Measurements from ENCODE around the gene SARDH. TPM values are rescaled to one million over a fixed set of nuclear protein-coding genes. Genes with fewer than 3 reads are reported as not detected.

The SARDH gene
- total and polyA plus RNA-seq, 2 of the 13 experiments (the other 11 are each of a cell fraction or from before 2014, with no cell fraction given) = 11.6 to 34.9 TPM

DNA sequence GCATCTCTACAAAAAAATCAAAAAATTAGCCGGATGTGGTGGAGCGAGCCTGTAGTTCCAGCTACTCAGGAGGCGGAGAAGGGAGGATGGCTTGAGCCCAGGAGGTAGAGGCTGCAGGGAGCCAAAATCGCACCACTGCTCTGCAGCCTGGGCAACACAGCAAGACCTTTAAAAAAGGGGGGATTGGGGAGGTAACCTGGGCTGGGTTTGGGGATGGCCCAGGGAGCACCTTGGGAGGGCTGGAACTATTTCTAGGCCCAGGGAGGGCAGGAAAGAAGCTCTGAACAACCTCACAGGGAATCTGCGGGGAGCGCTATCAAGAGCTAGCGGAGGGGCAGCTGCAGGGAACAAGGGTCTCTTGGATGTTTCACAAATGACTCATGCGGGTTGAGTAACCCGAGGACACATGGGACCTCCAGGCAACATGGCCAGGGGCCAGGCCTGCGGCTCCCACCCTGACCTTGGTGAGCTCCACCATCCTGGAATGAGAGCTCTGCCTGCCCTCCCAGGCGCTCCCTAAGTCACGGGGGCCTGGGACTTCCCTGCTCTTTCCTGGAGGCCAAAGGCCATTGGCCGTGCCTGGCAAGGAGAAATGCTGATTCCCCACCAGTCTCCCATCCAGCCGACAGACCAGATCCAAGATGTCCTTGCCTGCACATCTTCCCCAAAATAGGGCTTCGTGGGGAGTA is 23.4 kb downstream of the SARDH start (continued):
- TF ChIP-seq ZUFSP (CRISPR knock-in tag; IDR thresholded peaks at IDR 0.05; ENCODE audit: borderline replicate concordance) (no peak), STAG1 (CRISPR knock-in tag; IDR thresholded peaks at IDR 0.05) (no peak; the same call in 1 of the 2 replicates), PHF5A (CRISPR knock-in tag; IDR thresholded peaks at IDR 0.05; ENCODE audit: low read depth, unreplicated experiment) (peak; percentile 91), PAF1 (CRISPR knock-in tag; IDR thresholded peaks at IDR 0.05) (no peak), HNRNPL (IDR thresholded peaks at IDR 0.05; ENCODE audit: low read depth, low read length) (no peak), KLF6 (CRISPR knock-in tag; IDR thresholded peaks at IDR 0.05) (no peak; the same call in 1 of the 2 replicates), SMAD9 (CRISPR knock-in tag; IDR thresholded peaks at IDR 0.05) (no peak), POGZ (CRISPR knock-in tag; IDR thresholded peaks at IDR 0.05) (no peak; the same call in none of the 2 replicates), PITX1 (CRISPR knock-in tag; IDR thresholded peaks at IDR 0.05) (0 out of 2 replicates have a peak, but pooled peaks have one; percentile 50), ZNF781 (CRISPR knock-in tag; IDR thresholded peaks at IDR 0.05; ENCODE audit: borderline replicate concordance, not compliant biosample characterization) (no peak), ZFP41 (CRISPR knock-in tag; IDR thresholded peaks at IDR 0.05; ENCODE audit: borderline replicate concordance) (0 out of 2 replicates have a peak, but pooled peaks have one; percentile 68), KDM3A (CRISPR knock-in tag; IDR thresholded peaks at IDR 0.05; ENCODE audit: low read depth) (peak; percentile 46), ZNF850 (CRISPR knock-in tag; conservative IDR thresholded peaks at IDR 0.05) (no peak), ZKSCAN1 (IDR thresholded peaks at IDR 0.05; ENCODE audit: low read length) (no peak), ZNF138 (CRISPR knock-in tag; IDR thresholded peaks at IDR 0.05; ENCODE audit: low read depth) (no peak), KAT2B (IDR thresholded peaks at IDR 0.05; ENCODE audit: borderline replicate concordance, low read depth, low read length) (no peak), ZMYM3 (CRISPR knock-in tag; IDR thresholded peaks at IDR 0.05) (peak; percentile 72; the same call in 1 of the 2 replicates), NFRKB (IDR thresholded peaks at IDR 0.05) (no peak), ETV5 (CRISPR knock-in tag; IDR thresholded peaks at IDR 0.05; ENCODE audit: borderline replicate concordance) (peak; percentile 75)
- TF ChIP-seq, protein P1, sequence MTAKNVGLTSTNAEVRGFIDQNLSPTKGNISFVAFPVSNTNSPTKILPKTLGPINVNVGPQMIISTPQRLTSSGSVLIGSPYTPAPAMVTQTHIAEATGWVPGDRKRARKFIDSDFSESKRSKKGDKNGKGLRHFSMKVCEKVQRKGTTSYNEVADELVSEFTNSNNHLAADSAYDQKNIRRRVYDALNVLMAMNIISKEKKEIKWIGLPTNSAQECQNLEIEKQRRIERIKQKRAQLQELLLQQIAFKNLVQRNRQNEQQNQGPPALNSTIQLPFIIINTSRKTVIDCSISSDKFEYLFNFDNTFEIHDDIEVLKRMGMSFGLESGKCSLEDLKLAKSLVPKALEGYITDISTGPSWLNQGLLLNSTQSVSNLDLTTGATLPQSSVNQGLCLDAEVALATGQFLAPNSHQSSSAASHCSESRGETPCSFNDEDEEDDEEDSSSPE (CRISPR knock-in tag; IDR thresholded peaks at IDR 0.05) = peak; percentile 42; the same call in 1 of the 2 replicates
- TF ChIP-seq, protein P2, sequence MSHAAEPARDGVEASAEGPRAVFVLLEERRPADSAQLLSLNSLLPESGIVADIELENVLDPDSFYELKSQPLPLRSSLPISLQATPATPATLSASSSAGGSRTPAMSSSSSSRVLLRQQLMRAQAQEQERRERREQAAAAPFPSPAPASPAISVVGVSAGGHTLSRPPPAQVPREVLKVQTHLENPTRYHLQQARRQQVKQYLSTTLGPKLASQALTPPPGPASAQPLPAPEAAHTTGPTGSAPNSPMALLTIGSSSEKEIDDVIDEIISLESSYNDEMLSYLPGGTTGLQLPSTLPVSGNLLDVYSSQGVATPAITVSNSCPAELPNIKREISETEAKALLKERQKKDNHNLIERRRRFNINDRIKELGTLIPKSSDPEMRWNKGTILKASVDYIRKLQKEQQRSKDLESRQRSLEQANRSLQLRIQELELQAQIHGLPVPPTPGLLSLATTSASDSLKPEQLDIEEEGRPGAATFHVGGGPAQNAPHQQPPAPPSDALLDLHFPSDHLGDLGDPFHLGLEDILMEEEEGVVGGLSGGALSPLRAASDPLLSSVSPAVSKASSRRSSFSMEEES (CRISPR knock-in tag; IDR thresholded peaks at IDR 0.05) = peak; percentile 95
- TF ChIP-seq, protein P3, sequence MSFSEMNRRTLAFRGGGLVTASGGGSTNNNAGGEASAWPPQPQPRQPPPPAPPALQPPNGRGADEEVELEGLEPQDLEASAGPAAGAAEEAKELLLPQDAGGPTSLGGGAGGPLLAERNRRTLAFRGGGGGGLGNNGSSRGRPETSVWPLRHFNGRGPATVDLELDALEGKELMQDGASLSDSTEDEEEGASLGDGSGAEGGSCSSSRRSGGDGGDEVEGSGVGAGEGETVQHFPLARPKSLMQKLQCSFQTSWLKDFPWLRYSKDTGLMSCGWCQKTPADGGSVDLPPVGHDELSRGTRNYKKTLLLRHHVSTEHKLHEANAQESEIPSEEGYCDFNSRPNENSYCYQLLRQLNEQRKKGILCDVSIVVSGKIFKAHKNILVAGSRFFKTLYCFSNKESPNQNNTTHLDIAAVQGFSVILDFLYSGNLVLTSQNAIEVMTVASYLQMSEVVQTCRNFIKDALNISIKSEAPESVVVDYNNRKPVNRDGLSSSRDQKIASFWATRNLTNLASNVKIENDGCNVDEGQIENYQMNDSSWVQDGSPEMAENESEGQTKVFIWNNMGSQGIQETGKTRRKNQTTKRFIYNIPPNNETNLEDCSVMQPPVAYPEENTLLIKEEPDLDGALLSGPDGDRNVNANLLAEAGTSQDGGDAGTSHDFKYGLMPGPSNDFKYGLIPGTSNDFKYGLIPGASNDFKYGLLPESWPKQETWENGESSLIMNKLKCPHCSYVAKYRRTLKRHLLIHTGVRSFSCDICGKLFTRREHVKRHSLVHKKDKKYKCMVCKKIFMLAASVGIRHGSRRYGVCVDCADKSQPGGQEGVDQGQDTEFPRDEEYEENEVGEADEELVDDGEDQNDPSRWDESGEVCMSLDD (CRISPR knock-in tag; IDR thresholded peaks at IDR 0.05; ENCODE audit: borderline replicate concordance) = peak; percentile 85
